Psoas muscle (tissue), 8 donors: Measurements from ENCODE around the gene MAPK13. TPM values are rescaled to one million over a fixed set of nuclear protein-coding genes. Genes with fewer than 3 reads are reported as not detected.

Experiments
- ATAC-seq, 4 donors: fragments of 200-7000 bp; cut with Tn5 transposase; one replicate each; pipeline ENCODE4 v1.9.1; 2020; ENCODE audit warnings: moderate library complexity in 3 of 4, mild to moderate bottlenecking in 2 of 4
- DNase-seq, 2 donors: peaks; one replicate each; pipeline ENCODE4 v3.0.0-alpha.2; 2020
- H3K27ac ChIP-seq: fragments of 200-600 bp; one replicate; pipeline ENCODE4 v1.8.0; 2022
- H3K27me3 ChIP-seq, 3 donors: fragments of 200-600 bp in 1 of 3; one replicate each; pipeline versions ENCODE4 v1.6.1 to v1.8.0; 2013 to 2022; ENCODE audit warnings: low read length in 2 of 3, mild to moderate bottlenecking in 2 of 3, moderate library complexity in 1 of 3; ENCODE audit not compliant: insufficient read depth in 3 of 3
- H3K36me3 ChIP-seq, 2 donors: fragments of 200-600 bp in 1 of 2; one replicate each; pipeline versions ENCODE4 v1.6.1 to v1.8.0; 2013 to 2022; ENCODE audit warnings: low read depth in 1 of 2, mild to moderate bottlenecking in 1 of 2, moderate library complexity in 1 of 2; ENCODE audit not compliant: insufficient read depth in 1 of 2
- H3K4me1 ChIP-seq: fragments of 200-600 bp; one replicate; pipeline ENCODE4 v1.8.0; 2022
- H3K4me3 ChIP-seq: fragments of 200-600 bp; one replicate; pipeline ENCODE4 v1.8.0; 2022; ENCODE audit warnings: mild to moderate bottlenecking
- H3K9me3 ChIP-seq: fragments of 200-600 bp; one replicate; pipeline ENCODE4 v1.8.0; 2022
- WGBS, 3 donors: extraction: QIAGEN DNeasy Blood & Tissue Kit; methylation state at CpG; one replicate each; pipeline versions ENCODE4 v1.1.6 to v1.1.7; 2013; 5-methylcytosine and 5-hydroxymethylcytosine counted together
- intact Hi-C, 2 donors: fragments of 100-400 bp; cut with DNase I; formaldehyde crosslinking; loops; one replicate each; pipeline versions ENCODE4 v1.11.0 to v1.14.2; 2022
- polyA plus RNA-seq, 3 donors: library from polyadenylated mRNA; stranded (reverse); fragments of 200-250 nt; gene quantifications; one replicate each; pipeline ENCODE4 v1.2.3, GENCODE V29; 2013
- total RNA-seq, 4 donors: library from RNA; stranded (reverse); fragmentation: NEBNext Ultra II Directional in 2 of 4; extraction: Animal tissue kit (Norgen Biotek cat#: 25700) in 2 of 4; gene quantifications; one replicate each; pipeline versions ENCODE4 v1.2.1 to v1.2.4, GENCODE V29; 2021 to 2023
- TF ChIP-seq, protein P1 (sequence below): fragments of 200-600 bp; IDR thresholded peaks from one replicate; pipeline ENCODE4 v1.8.0; 2022; ENCODE audit warnings: antibody characterized with exemption
- donor health status: healthy with polysubstance abuse.
- donor health status: DM: no; HTN: no; CAD: no; lungs with moderate emphysema.
- donor health status: Bipolar disorder and iron deficiency.
- donor health status: healthy.
- donor health status: DM: yes; HTN: yes; CAD: no.
- donor health status: DM: no; HTN: no; CAD: no.
- donor health status: DM: no; HTN: no; CAD: no.
- donor health status: DM: yes; HTN: yes; CAD: no.

MAPK13 gene
- total and polyA plus RNA-seq, 7 donors, result 0.49 to 4.0 (median 1.6) TPM

DNA sequence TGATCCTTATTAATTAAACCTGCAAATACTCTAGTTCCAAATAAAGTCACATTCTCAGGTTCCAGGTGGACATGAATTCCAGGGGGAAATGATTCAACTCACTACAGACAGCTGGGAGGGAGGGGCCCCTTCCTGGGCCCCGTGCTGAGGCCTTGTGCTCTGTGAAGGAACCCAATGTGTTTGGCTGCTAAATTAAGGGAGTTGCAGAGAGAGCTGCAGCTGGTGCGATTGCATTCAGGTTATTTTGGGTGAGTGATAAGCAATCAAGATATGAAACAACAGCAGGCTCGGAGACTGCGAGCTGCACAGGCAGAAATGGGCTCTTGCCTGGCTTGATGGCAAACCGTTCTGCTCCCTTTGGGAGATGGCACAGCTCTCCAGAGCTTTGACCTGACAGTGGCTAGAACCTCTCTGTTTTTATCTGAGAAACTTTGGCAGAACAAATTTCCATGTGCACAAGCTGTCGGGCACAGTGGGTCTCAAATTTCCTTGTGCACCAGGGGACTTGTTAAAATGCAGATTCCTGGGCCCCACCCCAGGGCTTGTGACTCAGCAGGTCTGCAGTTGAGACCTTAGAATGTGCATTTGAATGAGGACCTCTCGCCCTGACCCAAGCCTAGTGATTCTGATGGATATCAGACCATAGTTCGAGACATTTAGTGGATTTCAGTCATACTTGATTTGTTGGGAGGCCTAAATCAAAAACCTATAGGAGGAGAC is 9.8 kb downstream of the MAPK13 start:
- Histone ChIP-seq H3K36me3 (no peaks in the 10 kb centered on the region), H3K27ac (peak overlapping the region; percentile 79), H3K4me3 (no peak overlapping the region), H3K4me1 (peaks cover 14% of the 10 kb centered on the region), H3K9me3 (no peaks in the 10 kb centered on the region), H3K27me3 (no peaks in the 10 kb centered on the region)
- TF ChIP-seq, protein P1, sequence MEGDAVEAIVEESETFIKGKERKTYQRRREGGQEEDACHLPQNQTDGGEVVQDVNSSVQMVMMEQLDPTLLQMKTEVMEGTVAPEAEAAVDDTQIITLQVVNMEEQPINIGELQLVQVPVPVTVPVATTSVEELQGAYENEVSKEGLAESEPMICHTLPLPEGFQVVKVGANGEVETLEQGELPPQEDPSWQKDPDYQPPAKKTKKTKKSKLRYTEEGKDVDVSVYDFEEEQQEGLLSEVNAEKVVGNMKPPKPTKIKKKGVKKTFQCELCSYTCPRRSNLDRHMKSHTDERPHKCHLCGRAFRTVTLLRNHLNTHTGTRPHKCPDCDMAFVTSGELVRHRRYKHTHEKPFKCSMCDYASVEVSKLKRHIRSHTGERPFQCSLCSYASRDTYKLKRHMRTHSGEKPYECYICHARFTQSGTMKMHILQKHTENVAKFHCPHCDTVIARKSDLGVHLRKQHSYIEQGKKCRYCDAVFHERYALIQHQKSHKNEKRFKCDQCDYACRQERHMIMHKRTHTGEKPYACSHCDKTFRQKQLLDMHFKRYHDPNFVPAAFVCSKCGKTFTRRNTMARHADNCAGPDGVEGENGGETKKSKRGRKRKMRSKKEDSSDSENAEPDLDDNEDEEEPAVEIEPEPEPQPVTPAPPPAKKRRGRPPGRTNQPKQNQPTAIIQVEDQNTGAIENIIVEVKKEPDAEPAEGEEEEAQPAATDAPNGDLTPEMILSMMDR, result no peak
- WGBS, 3 donors, result 42 to 51% (median 44%) methylated on average over 8 of the region's 8 CpGs
- DNase-seq (no peak), ATAC-seq (peak; percentile 63 to 94 (median 90))
- intact Hi-C loops, result loop anchor here in 1 of 2 donors (5.0 kb wide), 1 partner anchor 57 kb away; the partner anchor contains the start of gene BRPF3

DNA sequence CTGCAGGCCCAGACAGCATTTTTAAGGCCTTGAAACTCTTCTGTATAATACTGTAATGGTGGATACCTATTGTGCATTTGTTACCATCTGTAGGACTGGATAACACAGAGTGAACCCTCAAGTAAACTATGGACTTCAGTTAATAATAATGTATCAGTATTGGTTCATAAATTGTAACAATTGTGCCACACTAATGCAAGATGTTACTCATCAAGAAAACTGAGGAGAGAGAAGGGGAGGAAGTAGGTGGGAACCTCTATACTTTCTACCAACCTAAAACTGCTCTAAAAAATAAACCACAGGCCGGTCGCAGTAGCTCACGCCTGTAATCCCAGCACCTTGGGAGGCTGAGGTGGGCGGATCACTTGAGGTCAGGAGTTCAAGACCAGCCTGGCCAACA is 10.8 kb downstream of the MAPK13 start:
- Histone ChIP-seq H3K27ac (no peak overlapping the region), H3K4me3 (no peak overlapping the region), H3K36me3 (no peaks in the 10 kb centered on the region), H3K9me3 (no peaks in the 10 kb centered on the region), H3K27me3 (no peaks in the 10 kb centered on the region), H3K4me1 (peaks cover 11% of the 10 kb centered on the region)
- TF ChIP-seq, protein P1, result no peak
- intact Hi-C loops, result loop anchor here in 1 of 2 donors (5.0 kb wide), 1 partner anchor 56 kb away; the partner anchor contains the start of gene BRPF3
- ATAC-seq (no peak), DNase-seq (no peak)
- 93 to 94% (median 94%) methylated on average over 4 of the region's 4 CpGs for WGBS, 3 donors

DNA sequence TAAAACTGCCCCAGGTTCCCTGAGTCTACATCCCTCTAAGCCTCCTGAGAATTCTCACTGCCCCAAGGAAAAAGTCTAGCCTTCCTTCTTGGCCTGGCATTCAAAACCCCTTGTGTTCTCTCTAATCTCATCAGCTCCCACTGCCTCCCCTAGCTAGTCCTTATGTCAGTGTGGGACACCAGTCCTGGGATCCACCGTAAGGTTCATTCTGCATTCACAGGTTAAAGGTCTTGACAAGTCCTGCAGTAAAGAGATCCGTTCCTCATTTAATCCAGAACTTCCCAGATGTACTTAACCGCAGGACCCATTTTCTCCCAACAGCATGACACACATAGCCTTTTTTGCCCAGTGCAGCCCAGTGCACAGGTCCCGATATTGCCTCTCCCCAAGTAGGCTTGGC is 11.6 kb downstream of the MAPK13 start:
- WGBS, 3 donors, result 93 to 96% (median 95%) methylated on average over 4 of the region's 4 CpGs
- Histone ChIP-seq H3K4me1 (peaks cover 11% of the 10 kb centered on the region), H3K36me3 (no peaks in the 10 kb centered on the region), H3K27me3 (no peaks in the 10 kb centered on the region), H3K4me3 (no peak overlapping the region), H3K9me3 (no peaks in the 10 kb centered on the region), H3K27ac (no peak overlapping the region)
- no peak for DNase-seq
- intact Hi-C loops, result loop anchor here in 1 of 2 donors (5.0 kb wide), 1 partner anchor 55 kb away; the partner anchor contains the start of gene BRPF3
- TF ChIP-seq, protein P1, result no peak
- ATAC-seq, result no peak

DNA sequence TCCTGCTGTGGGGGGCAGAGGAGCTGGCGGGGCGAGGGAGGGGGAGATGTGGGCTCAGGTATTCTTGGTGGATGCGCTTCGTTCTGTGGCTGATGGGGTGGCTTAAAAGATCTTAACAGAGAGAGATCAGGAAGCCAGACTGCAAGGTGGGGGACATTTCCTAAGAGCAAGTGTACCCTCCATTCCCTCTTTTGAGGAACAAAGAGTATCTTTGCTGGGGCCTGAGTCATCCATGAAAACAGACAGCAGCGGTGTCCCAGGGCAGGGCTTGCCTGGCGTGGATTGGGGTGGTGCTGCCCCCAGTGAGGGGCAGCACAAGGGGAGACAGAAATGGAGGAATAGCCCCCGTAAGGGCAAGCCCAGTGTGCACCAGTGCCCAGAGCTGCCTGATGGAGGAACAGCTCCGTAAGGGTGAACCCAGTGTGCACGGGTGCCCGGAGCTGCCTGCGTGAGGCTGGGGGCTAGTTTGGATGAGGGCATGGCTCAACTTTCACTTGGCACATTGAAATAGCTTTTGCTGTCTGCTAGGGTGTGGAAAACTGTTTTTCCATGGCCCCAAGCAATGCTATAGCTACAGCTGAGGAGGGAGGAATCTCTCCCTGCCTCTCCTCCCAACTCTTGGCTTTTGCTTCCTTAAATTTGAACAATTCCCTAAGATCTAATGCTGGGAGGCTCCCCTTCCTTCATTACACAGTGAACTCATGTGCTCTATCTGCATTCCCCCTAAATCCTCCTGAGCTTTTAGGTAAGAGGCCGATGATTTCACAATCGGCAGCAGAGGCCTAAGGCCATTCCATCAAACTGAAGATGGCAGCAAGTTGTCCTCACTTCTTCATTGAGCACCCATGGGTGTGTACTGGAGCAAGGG is 12.9 kb downstream of the MAPK13 start:
- DNase-seq (no peak), ATAC-seq (no peak)
- H3K4me1 ChIP-seq, result peaks cover 11% of the 10 kb centered on the region
- TF ChIP-seq, protein P1, result no peak
- no peaks in the 10 kb centered on the region for H3K9me3 ChIP-seq
- no peak overlapping the region for H3K4me3 ChIP-seq
- intact Hi-C loops, result loop anchor here in 1 of 2 donors (5.0 kb wide), 1 partner anchor 54 kb away; the partner anchor contains the start of gene BRPF3
- no peaks in the 10 kb centered on the region for H3K36me3 ChIP-seq
- no peak overlapping the region for H3K27ac ChIP-seq
- H3K27me3 ChIP-seq, result no peaks in the 10 kb centered on the region
- WGBS, 3 donors, result 88 to 91% (median 89%) methylated on average over 13 of the region's 13 CpGs
